Gastrocnemius medialis (tissue), 4 donors: ENCODE results near the gene MANEAL.

Source experiments
- CTCF ChIP-seq, 5 experiments: fragments of 450-650 bp in 3 of 5; fragments of 200-600 bp in 2 of 5; sonication (generic) in 2 of 5; IDR thresholded peaks in 4 of 5; conservative IDR thresholded peaks in 1 of 5; 1 replicate in 4 of 5; 2 replicates in 1 of 5; pipeline ENCODE4 v1.5.1; 2016 to 2019; ENCODE audit warnings: antibody characterized with exemption in 5 of 5, mild to moderate bottlenecking in 3 of 5, moderate library complexity in 3 of 5
- POLR2A ChIP-seq, 2 donors: fragments of 450-650 bp; IDR thresholded peaks; one replicate each; pipeline ENCODE4 v1.6.1; 2017; ENCODE audit warnings: antibody characterized with exemption in 2 of 2, mild to moderate bottlenecking in 2 of 2, moderate library complexity in 2 of 2

- no peak for TF ChIP-seq POLR2A (IDR thresholded peaks at IDR 0.05)
- no peak for TF ChIP-seq CTCF (IDR thresholded peaks at IDR 0.05 in 4 of 5, conservative IDR thresholded peaks at IDR 0.05 in 1 of 5)
Measured at GRCh38 chr1:37764888-37765441, 28.7 kb upstream of the MANEAL start, which contains the start of gene EPHA10.
